T-helper 1 cell treated with Interleukin-12 subunit alpha and Interleukin-12 subunit beta and Interleukin-4 antibody, amounts not matched to agents 30 μg/mL and 1 μg/mL, for 36 hours (primary cell): ENCODE results near the gene TRAPPC2L.

Experiments
- H3K27ac Mint-ChIP-seq: one replicate; pipeline ENCODE4 v1.8.0; 2021; ENCODE audit warnings: mild to moderate bottlenecking, mixed read lengths
- H3K27me3 Mint-ChIP-seq: one replicate; pipeline ENCODE4 v1.8.0; 2021; ENCODE audit warnings: low read depth, mixed read lengths
- H3K36me3 Mint-ChIP-seq: one replicate; pipeline ENCODE4 v1.8.0; 2021; ENCODE audit warnings: low read depth, mixed read lengths
- H3K4me1 Mint-ChIP-seq: one replicate; pipeline ENCODE4 v1.8.0; 2021; ENCODE audit warnings: low read depth, mixed read lengths
- H3K4me3 Mint-ChIP-seq: one replicate; pipeline ENCODE4 v1.8.0; 2021; ENCODE audit warnings: mild to moderate bottlenecking, moderate library complexity, mixed read lengths
- H3K9me3 Mint-ChIP-seq: one replicate; pipeline ENCODE4 v1.8.0; 2021; ENCODE audit warnings: mixed read lengths

Gene TRAPPC2L, protein sequence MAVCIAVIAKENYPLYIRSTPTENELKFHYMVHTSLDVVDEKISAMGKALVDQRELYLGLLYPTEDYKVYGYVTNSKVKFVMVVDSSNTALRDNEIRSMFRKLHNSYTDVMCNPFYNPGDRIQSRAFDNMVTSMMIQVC

GRCh38 chr16:88856828-88857727 is at the start of gene TRAPPC2L, which contains the start of gene GALNS:
TRAPPC2L (plus strand) TSS chr16:88857127; CDS start chr16:88857151, 24 bp downstream.
GALNS (minus strand) TSS chr16:88856947; CDS start chr16:88856877, 70 bp downstream.
- Mint-ChIP-seq H3K27ac (peak within 1 kb of the TSS; percentile 91), H3K4me3 (peak within 1 kb of the TSS; percentile 99), H3K4me1 (peaks cover 18% of the 10 kb centered on the region), H3K36me3 (peaks cover 7% of the 10 kb centered on the region), H3K9me3 (no peaks in the 10 kb centered on the region), H3K27me3 (no peaks in the 10 kb centered on the region)

DNA sequence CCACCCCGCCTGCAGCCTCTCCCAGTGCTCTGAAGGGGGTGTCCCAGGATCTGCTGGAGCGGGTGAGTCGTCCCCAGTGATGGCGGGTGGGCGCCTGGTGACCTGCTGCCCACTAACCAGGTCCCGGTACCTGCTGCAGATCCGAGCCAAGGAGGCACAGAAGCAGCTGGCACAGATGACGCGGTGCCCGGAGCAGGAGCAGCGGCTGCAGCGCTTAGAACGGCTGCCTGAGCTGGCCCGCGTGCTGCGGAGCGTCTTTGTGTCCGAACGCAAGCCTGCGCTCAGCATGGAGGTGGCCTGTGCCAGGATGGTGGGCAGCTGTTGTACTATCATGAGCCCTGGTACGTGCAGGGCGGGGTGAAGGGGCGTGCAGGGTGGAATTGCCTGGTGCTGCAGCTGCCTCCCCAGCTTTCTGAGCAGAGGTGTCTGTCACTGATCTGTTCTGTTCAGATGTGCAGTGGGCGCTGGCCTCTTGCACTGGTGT is 49.7 kb upstream of the TRAPPC2L start:
- no peaks in the 10 kb centered on the region for H3K27me3 Mint-ChIP-seq
- H3K27ac Mint-ChIP-seq: no peak overlapping the region
- peaks cover 9% of the 10 kb centered on the region for H3K36me3 Mint-ChIP-seq
- peaks cover 11% of the 10 kb centered on the region for H3K4me1 Mint-ChIP-seq
- no peak overlapping the region for H3K4me3 Mint-ChIP-seq
- no peaks in the 10 kb centered on the region for H3K9me3 Mint-ChIP-seq

DNA sequence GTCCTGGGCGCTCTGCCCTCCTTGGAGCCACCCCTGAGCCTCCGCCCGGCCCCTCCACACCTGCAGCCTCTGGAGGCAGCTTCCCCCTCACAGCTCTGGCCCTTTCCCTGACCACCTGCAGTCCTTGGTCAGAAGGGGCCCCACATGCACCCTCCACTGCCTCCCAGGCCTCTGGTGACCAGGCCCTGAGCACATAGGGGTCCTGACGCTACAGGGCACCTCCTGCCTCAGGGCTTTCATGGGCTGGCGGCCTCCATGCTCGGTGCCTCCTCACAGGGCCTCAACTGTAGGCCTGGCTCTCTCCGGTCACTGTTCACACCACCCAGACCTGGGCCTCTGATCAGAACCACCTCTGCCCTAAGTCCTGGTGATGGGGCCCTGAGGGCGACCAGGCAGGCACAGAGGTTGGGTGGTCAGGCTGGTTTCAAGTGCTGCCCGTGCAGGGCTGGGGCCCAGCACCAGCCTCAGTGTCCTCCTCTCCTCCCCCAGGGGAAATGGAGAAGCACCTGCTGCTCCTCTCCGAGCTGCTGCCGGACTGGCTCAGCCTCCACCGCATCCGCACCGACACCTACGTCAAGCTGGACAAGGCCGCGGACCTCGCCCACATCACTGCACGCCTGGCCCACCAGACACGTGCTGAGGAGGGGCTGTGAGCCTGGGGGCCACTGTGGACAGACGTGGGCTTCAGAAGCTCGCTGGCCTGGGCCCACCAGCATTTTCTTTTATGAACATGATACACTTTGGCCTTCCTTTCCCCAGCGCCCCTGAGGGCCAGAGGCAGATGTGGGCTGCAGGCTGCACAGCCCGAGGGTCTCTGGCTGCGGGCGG is 49.1 kb upstream of the TRAPPC2L start:
- peaks cover 11% of the 10 kb centered on the region for H3K4me1 Mint-ChIP-seq
- H3K36me3 Mint-ChIP-seq: peaks cover 9% of the 10 kb centered on the region
- H3K4me3 Mint-ChIP-seq: peak overlapping the region; percentile 25
- no peak overlapping the region for H3K27ac Mint-ChIP-seq
- H3K27me3 Mint-ChIP-seq: no peaks in the 10 kb centered on the region
- H3K9me3 Mint-ChIP-seq: no peaks in the 10 kb centered on the region

DNA sequence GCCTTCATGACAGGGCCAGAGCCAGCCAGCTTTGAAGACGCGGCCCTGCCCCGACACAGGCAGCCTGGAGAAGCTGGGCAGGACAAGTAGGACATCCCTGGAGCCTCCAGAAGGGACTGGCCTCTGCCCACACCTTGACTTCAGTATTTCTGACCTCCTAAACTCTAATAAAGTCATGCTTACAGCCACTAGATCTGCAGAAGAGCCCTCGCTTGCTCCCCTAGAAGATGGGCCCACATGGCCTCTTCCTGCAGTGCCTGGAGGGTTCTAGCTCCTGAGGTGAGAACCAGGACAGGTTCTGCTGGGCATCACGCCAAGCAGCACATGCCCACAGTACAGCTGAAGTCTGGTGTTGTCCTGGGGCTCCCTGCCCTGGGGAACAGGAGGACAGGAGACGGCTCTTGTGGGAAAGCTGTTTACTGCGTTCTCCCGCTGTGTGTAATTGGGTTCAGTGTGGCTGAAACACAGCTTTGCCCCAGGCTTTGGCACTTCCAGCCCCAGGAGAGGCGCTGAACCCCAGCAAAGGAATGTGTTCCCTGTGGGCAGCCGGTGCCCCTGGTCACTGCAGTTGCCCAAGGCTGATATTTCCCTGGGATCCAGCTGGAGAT is 47.8 kb upstream of the TRAPPC2L start:
- Mint-ChIP-seq H3K4me1 (peaks cover 11% of the 10 kb centered on the region), H3K9me3 (no peaks in the 10 kb centered on the region), H3K27ac (no peak overlapping the region), H3K36me3 (peaks cover 9% of the 10 kb centered on the region), H3K4me3 (peak overlapping the region; percentile 14), H3K27me3 (no peaks in the 10 kb centered on the region)

DNA sequence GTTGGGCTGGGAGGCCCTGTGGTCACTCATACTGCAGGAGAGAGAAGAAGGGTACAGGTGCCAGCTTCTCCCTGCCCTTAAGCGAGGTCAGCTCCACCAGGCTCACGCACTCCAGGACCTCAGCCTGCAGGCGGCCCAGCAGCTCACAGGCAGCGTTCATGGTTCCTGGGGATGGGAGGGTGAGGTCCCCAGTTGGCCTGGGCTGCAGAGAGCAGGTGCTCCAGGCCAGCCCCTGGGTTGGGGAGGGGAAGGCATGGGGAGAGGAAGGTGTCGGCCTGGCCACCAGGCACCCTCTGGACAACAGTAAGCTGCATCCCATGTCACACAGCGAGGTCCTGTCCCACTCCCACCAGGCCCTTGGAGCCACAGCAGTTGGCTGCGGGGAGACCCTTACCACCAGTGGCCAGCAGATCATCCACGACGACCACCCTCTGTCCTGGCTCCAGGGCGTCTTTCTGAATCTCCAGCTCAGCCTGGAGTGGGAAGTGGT is 47.2 kb upstream of the TRAPPC2L start:
- peaks cover 9% of the 10 kb centered on the region for H3K36me3 Mint-ChIP-seq
- H3K9me3 Mint-ChIP-seq: no peaks in the 10 kb centered on the region
- H3K27ac Mint-ChIP-seq: no peak overlapping the region

GRCh38 chr16:88810166-88810911 is 46.6 kb upstream of the TRAPPC2L start:
- H3K36me3 Mint-ChIP-seq: peaks cover 9% of the 10 kb centered on the region
- peak overlapping the region; percentile 95 for H3K4me3 Mint-ChIP-seq
- H3K4me1 Mint-ChIP-seq: peaks cover 11% of the 10 kb centered on the region
- peak overlapping the region; percentile 91 for H3K27ac Mint-ChIP-seq
- H3K27me3 Mint-ChIP-seq: no peaks in the 10 kb centered on the region
- no peaks in the 10 kb centered on the region for H3K9me3 Mint-ChIP-seq

More for the DNA sequence above, 47.2 kb upstream of the TRAPPC2L start:
- peaks cover 11% of the 10 kb centered on the region for H3K4me1 Mint-ChIP-seq
- no peaks in the 10 kb centered on the region for H3K27me3 Mint-ChIP-seq
- peak overlapping the region; percentile 95 for H3K4me3 Mint-ChIP-seq

GRCh38 chr16:88810912-88811768 is 45.8 kb upstream of the TRAPPC2L start:
- peaks cover 9% of the 10 kb centered on the region for H3K36me3 Mint-ChIP-seq
- H3K27ac Mint-ChIP-seq: peak overlapping the region; percentile 91
- H3K27me3 Mint-ChIP-seq: no peaks in the 10 kb centered on the region

GRCh38 chr16:88811769-88812512 is 45.0 kb upstream of the TRAPPC2L start, which contains the start of gene APRT:
APRT (minus strand) TSS chr16:88811928; CDS start chr16:88811899, 29 bp downstream.
- Mint-ChIP-seq H3K9me3 (no peaks in the 10 kb centered on the region), H3K4me1 (peaks cover 11% of the 10 kb centered on the region), H3K36me3 (peaks cover 9% of the 10 kb centered on the region), H3K27ac (peak within 1 kb of the TSS; percentile 98), H3K27me3 (no peaks in the 10 kb centered on the region), H3K4me3 (peak within 1 kb of the TSS; percentile 95)

More at GRCh38 chr16:88810912-88811768, 45.8 kb upstream of the TRAPPC2L start:
- Mint-ChIP-seq H3K9me3 (no peaks in the 10 kb centered on the region), H3K4me3 (peak overlapping the region; percentile 95), H3K4me1 (peaks cover 11% of the 10 kb centered on the region)

DNA sequence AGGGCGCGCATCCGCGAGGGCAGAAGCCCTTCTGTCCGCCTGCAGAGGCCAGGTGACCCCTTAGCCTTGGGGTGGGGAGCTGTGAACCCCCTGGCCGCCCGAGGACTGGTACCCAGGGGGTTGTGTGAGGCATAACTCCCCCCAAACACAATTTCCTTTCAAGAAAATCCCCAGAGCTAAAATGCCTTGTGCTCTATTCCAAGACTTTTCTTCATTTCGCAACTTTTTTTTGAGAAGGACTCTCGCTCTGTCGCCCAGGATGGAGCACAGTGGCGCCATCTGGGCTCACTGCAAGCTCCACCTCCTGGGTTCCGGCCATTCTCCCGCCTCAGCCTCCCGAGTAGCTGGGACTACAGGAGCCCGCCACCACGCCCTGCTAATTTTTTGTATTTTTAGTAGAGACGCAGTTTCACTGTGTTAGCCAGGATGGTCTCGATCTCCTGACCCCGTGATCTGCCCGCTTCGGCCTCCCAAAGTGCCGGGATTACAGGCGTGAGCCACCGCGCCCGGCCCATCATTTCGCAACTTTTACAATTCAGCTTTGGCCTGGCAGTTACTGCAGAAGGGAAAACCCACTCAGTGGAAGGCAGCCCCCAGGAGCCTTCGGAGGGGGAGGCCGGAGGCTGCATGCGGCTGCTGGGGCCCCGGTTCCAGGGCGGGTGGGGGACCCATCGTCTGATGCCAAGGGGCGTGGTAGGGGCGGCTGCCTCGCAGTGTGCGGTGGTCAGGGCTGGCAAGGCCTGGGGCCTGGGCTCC is 44.2 kb upstream of the TRAPPC2L start:
- peak overlapping the region; percentile 84 for H3K27ac Mint-ChIP-seq

GRCh38 chr16:88813269-88814143 is 43.4 kb upstream of the TRAPPC2L start:
- H3K27me3 Mint-ChIP-seq: no peaks in the 10 kb centered on the region
- H3K4me1 Mint-ChIP-seq: peaks cover 11% of the 10 kb centered on the region
- no peak overlapping the region for H3K4me3 Mint-ChIP-seq
- peaks cover under 1% of the 10 kb centered on the region for H3K36me3 Mint-ChIP-seq
- no peak overlapping the region for H3K27ac Mint-ChIP-seq
- H3K9me3 Mint-ChIP-seq: no peaks in the 10 kb centered on the region

More for the DNA sequence above, 44.2 kb upstream of the TRAPPC2L start:
- H3K4me3 Mint-ChIP-seq: peak overlapping the region; percentile 79
- H3K4me1 Mint-ChIP-seq: peaks cover 11% of the 10 kb centered on the region
- peaks cover 7% of the 10 kb centered on the region for H3K36me3 Mint-ChIP-seq
- H3K9me3 Mint-ChIP-seq: no peaks in the 10 kb centered on the region
- no peaks in the 10 kb centered on the region for H3K27me3 Mint-ChIP-seq

- peaks cover 9% of the 10 kb centered on the region for H3K4me1 Mint-ChIP-seq
- no peak overlapping the region for H3K27ac Mint-ChIP-seq
- H3K4me3 Mint-ChIP-seq: no peak overlapping the region
- no peaks in the 10 kb centered on the region for H3K36me3 Mint-ChIP-seq
- H3K9me3 Mint-ChIP-seq: no peaks in the 10 kb centered on the region
- no peaks in the 10 kb centered on the region for H3K27me3 Mint-ChIP-seq
These were observed 42.8 kb upstream of the TRAPPC2L start for GRCh38 chr16:88814144-88814502.
